Retinal pigment epithelial cell (primary cell): ENCODE measurements around the gene POLR2I.
A peak's percentile ranks its signal among the peaks of the same experiment; 100 is the strongest.

Experiments
- DNase-seq: peaks from one replicate; pipeline ENCODE4 v3.0.0-alpha.2; 2010; ENCODE audit warnings: low read depth
- H3K4me3 ChIP-seq: 2 replicates; pipeline ENCODE4 v1.5.1; 2011; ENCODE audit warnings: mild to moderate bottlenecking, low read length, control low read depth, moderate library complexity
- CTCF ChIP-seq: conservative IDR thresholded peaks from 2 replicates; pipeline ENCODE4 v1.5.1; 2011; ENCODE audit warnings: low read depth, low read length, control low read depth, inconsistent platforms

POLR2I gene

GRCh38 chr19:36128392-36128736, 13.7 kb upstream of the POLR2I start:
- no peak for TF ChIP-seq CTCF
- DNase-seq: no peak
- H3K4me3 ChIP-seq: peak overlapping the region; percentile 44

GRCh38 chr19:36125557-36125956, 10.9 kb upstream of the POLR2I start:
- DNase-seq: no peak
- no peak overlapping the region for H3K4me3 ChIP-seq
- TF ChIP-seq CTCF: no peak

GRCh38 chr19:36121486-36122124, 6.9 kb upstream of the POLR2I start:
- TF ChIP-seq CTCF: no peak
- H3K4me3 ChIP-seq: no peak overlapping the region
- no peak for DNase-seq

GRCh38 chr19:36120984-36121358, 6.3 kb upstream of the POLR2I start:
- no peak for TF ChIP-seq CTCF
- DNase-seq: no peak
- H3K4me3 ChIP-seq: no peak overlapping the region

GRCh38 chr19:36120092-36120983, 5.7 kb upstream of the POLR2I start:
- no peak overlapping the region for H3K4me3 ChIP-seq
- TF ChIP-seq CTCF: no peak
- no peak for DNase-seq

GRCh38 chr19:36116344-36116637, 1.6 kb upstream of the POLR2I start:
- no peak for TF ChIP-seq CTCF
- H3K4me3 ChIP-seq: peak overlapping the region; percentile 76
- no peak for DNase-seq
